ENCODE measurements around the gene NAGPA. TPM values are rescaled to one million over a fixed set of nuclear protein-coding genes. Genes with fewer than 3 reads are reported as not detected.

NAGPA gene
- total RNA-seq, 1 donor = 40.2 TPM

DNA sequence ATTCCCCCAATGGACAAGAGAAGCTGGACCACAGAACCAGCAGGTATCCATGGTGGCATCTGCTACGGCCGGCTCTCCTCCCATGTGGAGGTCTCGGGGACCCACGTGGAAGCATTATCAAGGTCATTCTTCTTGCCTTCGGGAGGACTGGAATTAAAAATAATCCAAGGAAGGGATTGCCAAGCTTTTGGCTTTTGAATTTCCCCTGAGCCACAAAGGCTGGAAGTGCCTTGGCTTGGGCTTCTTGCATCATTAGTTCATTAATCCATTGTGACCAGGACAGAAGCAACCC is 16.1 kb downstream of the NAGPA start:
- H3K4me3 ChIP-seq (ENCODE audit: insufficient read depth, low read length) = no peak overlapping the region
- peak; percentile 41 for DNase-seq (ENCODE audit: insufficient read length, low spot score, missing footprints)
- H3K79me2 ChIP-seq (ENCODE audit: insufficient read depth, low read length) = no peaks in the 10 kb centered on the region
- no peaks in the 10 kb centered on the region for H3K4me1 ChIP-seq (ENCODE audit: insufficient read depth, low read length)
- no peak overlapping the region for H2AFZ ChIP-seq (ENCODE audit: low read length)
- TF ChIP-seq, protein P1, sequence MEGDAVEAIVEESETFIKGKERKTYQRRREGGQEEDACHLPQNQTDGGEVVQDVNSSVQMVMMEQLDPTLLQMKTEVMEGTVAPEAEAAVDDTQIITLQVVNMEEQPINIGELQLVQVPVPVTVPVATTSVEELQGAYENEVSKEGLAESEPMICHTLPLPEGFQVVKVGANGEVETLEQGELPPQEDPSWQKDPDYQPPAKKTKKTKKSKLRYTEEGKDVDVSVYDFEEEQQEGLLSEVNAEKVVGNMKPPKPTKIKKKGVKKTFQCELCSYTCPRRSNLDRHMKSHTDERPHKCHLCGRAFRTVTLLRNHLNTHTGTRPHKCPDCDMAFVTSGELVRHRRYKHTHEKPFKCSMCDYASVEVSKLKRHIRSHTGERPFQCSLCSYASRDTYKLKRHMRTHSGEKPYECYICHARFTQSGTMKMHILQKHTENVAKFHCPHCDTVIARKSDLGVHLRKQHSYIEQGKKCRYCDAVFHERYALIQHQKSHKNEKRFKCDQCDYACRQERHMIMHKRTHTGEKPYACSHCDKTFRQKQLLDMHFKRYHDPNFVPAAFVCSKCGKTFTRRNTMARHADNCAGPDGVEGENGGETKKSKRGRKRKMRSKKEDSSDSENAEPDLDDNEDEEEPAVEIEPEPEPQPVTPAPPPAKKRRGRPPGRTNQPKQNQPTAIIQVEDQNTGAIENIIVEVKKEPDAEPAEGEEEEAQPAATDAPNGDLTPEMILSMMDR (IDR thresholded peaks at IDR 0.05; ENCODE audit: extremely low read depth, low read depth, low read length) = no peak
- no peak overlapping the region for H3K4me2 ChIP-seq (ENCODE audit: insufficient read depth, low read length)
- no peaks in the 10 kb centered on the region for H3K9me3 ChIP-seq (ENCODE audit: low read depth, low read length)
- peaks cover 4% of the 10 kb centered on the region for H3K27me3 ChIP-seq (ENCODE audit: insufficient read depth, low read length)
- H3K27ac ChIP-seq (ENCODE audit: low read depth, low read length) = no peak overlapping the region
- no peaks in the 10 kb centered on the region for H3K36me3 ChIP-seq (ENCODE audit: insufficient read depth, low read length)
- no peaks in the 10 kb centered on the region for H4K20me1 ChIP-seq (ENCODE audit: insufficient read depth, low read length)

DNA sequence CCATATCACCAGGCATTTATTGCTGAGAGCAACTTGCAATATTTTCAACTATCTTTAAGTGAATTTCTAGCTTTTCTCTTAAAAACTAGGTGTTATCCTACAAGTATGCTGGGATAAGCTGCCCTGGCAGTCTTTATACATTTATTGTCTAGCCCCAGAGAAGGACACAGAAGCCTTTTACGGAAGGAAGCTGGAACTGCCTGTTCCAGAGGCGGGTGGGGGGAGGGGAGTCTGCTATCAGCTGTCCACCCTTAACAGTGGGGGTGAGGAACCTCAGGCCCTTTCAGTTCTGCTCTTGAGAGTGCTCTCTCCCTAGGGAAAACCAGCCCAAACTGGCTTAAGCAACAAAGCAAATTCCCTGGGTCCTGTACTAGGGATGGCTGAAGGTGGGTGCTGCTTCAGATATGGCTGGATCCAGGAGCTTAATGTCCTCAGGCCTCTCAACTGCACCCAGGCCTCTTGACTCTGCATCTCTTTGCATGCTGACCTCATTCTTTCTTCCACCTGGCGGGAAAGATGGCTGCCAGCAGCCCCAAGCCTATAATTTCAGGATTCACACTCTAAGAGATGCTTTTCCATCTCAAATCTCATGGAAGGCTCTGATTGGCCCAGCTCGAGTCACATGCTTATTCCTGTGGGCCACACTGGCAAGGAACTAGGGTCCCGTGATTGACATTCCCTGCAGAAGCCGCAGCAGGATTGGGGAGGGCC is 16.6 kb downstream of the NAGPA start:
- peak; percentile 52 for DNase-seq (ENCODE audit: insufficient read length, low spot score, missing footprints)

DNA sequence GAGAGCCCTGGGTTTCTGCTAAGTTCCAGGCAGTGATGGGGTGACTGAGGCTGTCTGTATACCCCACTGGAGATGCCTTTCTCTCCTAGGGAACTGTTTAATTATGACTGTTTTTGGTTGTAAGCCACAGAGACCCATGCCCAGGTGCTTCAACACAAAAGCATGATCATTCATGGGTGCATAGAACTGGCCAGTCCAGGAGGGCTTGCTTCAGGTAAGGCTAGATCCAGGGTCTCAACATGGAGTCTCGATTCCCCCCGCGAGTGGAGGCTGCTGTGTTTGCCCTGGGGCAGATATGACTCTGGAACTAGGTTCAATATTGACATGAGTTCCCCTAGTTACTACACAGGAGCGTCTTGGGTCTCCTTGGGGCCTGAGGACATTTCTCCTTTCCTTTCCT is 17.8 kb downstream of the NAGPA start:
- H3K27ac ChIP-seq (ENCODE audit: low read depth, low read length) = no peak overlapping the region
- H3K36me3 ChIP-seq (ENCODE audit: insufficient read depth, low read length) = no peaks in the 10 kb centered on the region
- peaks cover 4% of the 10 kb centered on the region for H3K27me3 ChIP-seq (ENCODE audit: insufficient read depth, low read length)
- no peaks in the 10 kb centered on the region for H3K9me3 ChIP-seq (ENCODE audit: low read depth, low read length)
- DNase-seq (ENCODE audit: insufficient read length, low spot score, missing footprints) = peak; percentile 56
- TF ChIP-seq, protein P1 (IDR thresholded peaks at IDR 0.05; ENCODE audit: extremely low read depth, low read depth, low read length) = no peak
- H3K4me1 ChIP-seq (ENCODE audit: insufficient read depth, low read length) = no peaks in the 10 kb centered on the region
- no peak overlapping the region for H3K4me3 ChIP-seq (ENCODE audit: insufficient read depth, low read length)
- no peaks in the 10 kb centered on the region for H4K20me1 ChIP-seq (ENCODE audit: insufficient read depth, low read length)
- no peak overlapping the region for H3K4me2 ChIP-seq (ENCODE audit: insufficient read depth, low read length)
- no peak overlapping the region for H2AFZ ChIP-seq (ENCODE audit: low read length)
- H3K79me2 ChIP-seq (ENCODE audit: insufficient read depth, low read length) = no peaks in the 10 kb centered on the region

More for the DNA sequence above, 16.6 kb downstream of the NAGPA start:
- no peaks in the 10 kb centered on the region for H3K36me3 ChIP-seq (ENCODE audit: insufficient read depth, low read length)
- H3K79me2 ChIP-seq (ENCODE audit: insufficient read depth, low read length) = no peaks in the 10 kb centered on the region
- no peak overlapping the region for H3K4me3 ChIP-seq (ENCODE audit: insufficient read depth, low read length)
- no peak overlapping the region for H2AFZ ChIP-seq (ENCODE audit: low read length)
- H3K27ac ChIP-seq (ENCODE audit: low read depth, low read length) = no peak overlapping the region
- no peaks in the 10 kb centered on the region for H3K4me1 ChIP-seq (ENCODE audit: insufficient read depth, low read length)
- H4K20me1 ChIP-seq (ENCODE audit: insufficient read depth, low read length) = no peaks in the 10 kb centered on the region
- peaks cover 4% of the 10 kb centered on the region for H3K27me3 ChIP-seq (ENCODE audit: insufficient read depth, low read length)
- no peak overlapping the region for H3K4me2 ChIP-seq (ENCODE audit: insufficient read depth, low read length)
- no peaks in the 10 kb centered on the region for H3K9me3 ChIP-seq (ENCODE audit: low read depth, low read length)
- TF ChIP-seq, protein P1 (IDR thresholded peaks at IDR 0.05; ENCODE audit: extremely low read depth, low read depth, low read length) = no peak

DNA sequence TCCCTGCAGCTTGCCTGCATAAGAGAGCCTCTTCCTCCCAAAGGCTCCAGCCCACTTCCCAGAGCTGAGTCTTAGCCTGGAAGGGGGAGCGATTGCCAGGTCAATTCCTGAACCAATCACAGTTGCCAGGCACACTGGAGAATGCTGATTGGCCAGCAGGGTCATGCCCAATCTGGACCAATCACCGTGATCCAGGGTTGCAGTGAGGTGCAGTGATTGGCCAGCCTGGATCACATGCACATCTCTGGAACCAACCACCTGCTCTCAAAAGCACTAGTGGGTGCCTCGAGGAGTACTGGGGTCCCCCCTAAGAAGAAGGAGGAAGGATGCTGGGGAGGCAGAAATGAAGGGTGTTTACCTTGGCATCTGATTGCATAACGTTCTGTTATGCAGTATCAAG is 18.4 kb downstream of the NAGPA start:
- peak; percentile 78 for DNase-seq (ENCODE audit: insufficient read length, low spot score, missing footprints)
- Histone ChIP-seq H3K4me3 (ENCODE audit: insufficient read depth, low read length) (no peak overlapping the region), H3K27ac (ENCODE audit: low read depth, low read length) (no peak overlapping the region), H3K79me2 (ENCODE audit: insufficient read depth, low read length) (no peaks in the 10 kb centered on the region), H3K4me2 (ENCODE audit: insufficient read depth, low read length) (no peak overlapping the region), H3K36me3 (ENCODE audit: insufficient read depth, low read length) (no peaks in the 10 kb centered on the region), H4K20me1 (ENCODE audit: insufficient read depth, low read length) (no peaks in the 10 kb centered on the region), H2AFZ (ENCODE audit: low read length) (no peak overlapping the region), H3K27me3 (ENCODE audit: insufficient read depth, low read length) (peaks cover 4% of the 10 kb centered on the region), H3K4me1 (ENCODE audit: insufficient read depth, low read length) (no peaks in the 10 kb centered on the region), H3K9me3 (ENCODE audit: low read depth, low read length) (no peaks in the 10 kb centered on the region)
- TF ChIP-seq, protein P1 (IDR thresholded peaks at IDR 0.05; ENCODE audit: extremely low read depth, low read depth, low read length) = no peak
